ENCODE measurements around the gene MTHFD1.

The MTHFD1 gene

DNA sequence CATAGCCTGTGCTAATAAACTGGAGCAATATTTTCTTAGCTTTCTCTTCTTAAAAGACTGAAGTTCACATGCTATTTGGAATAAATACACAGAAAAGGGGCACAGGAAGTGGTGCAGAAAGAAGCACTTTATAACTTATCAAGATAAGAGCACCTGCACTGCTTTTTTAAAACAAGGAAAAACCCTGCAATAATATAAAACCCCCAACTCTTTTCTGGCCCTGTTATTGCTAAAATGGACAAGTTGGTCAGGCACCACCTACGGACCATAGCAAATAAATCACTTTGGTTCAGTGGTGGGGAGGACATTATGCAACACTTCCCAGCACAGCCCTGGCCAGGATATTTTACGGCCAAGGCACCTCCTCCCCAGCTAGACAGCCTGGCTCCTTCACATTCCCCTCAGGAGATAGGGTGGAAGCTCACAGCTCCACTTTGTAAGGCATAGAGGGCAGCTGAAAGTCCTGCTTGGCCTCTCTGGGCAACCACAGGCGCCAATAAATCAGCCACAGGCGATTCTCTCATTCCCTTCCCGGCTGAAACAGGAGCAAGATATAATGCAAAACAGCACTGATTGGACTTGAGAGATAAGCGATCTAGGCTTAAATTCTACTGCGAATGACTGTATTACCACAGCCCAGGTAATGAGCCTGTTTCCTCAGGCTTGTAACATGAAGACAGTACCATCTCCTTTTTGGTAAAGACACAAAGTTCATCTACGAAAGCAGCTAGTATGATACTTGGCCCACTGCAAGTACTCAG is 113.4 kb downstream of the MTHFD1 start:
- peak; percentile 48 for DNase-seq

DNA sequence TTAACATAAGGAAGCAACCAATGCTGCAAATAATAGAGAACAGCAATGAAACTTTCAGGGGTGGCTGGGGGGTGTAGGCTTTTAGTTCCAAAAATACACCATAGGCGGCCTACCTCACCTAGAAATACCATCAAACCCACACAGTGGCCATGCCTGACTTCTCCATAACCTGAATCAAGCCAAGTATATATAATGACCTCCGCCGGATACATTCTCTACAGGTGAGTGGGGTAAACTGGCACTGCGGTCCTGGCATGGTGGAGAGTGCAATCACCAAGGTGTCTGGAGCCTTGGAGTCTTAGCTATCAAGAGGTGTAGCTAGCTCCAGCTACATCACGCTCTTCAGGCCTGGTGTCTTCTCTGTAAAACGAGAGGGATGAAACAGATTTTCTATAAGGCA is 114.3 kb downstream of the MTHFD1 start:
- peak; percentile 22 for DNase-seq

DNA sequence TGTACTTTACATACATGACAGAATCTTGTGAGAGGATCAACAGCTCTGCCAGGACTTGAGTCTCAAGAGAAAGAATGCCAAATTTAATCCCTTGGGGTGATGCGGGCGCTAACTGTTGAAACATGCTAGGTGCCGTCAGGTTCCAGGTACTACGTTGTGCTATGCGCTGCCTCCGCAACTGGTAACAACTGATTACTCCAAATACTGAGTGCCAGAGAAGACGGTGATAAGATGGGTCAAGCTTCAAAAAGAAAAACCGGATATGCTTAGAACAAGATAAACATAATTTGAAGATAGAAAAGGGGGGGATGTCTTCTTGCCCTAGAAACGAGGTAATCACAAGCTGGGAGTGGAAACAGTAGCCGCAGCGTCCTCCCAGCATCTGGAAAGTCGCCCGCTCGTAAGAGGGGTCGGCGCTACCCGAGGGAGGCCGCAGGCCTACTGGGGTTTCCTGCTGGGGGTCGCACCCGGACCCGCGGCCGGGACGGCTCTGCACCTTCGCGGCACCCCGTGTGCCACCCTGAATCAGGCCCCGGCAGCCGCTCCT is 114.8 kb downstream of the MTHFD1 start:
- DNase-seq: peak; percentile 30

DNA sequence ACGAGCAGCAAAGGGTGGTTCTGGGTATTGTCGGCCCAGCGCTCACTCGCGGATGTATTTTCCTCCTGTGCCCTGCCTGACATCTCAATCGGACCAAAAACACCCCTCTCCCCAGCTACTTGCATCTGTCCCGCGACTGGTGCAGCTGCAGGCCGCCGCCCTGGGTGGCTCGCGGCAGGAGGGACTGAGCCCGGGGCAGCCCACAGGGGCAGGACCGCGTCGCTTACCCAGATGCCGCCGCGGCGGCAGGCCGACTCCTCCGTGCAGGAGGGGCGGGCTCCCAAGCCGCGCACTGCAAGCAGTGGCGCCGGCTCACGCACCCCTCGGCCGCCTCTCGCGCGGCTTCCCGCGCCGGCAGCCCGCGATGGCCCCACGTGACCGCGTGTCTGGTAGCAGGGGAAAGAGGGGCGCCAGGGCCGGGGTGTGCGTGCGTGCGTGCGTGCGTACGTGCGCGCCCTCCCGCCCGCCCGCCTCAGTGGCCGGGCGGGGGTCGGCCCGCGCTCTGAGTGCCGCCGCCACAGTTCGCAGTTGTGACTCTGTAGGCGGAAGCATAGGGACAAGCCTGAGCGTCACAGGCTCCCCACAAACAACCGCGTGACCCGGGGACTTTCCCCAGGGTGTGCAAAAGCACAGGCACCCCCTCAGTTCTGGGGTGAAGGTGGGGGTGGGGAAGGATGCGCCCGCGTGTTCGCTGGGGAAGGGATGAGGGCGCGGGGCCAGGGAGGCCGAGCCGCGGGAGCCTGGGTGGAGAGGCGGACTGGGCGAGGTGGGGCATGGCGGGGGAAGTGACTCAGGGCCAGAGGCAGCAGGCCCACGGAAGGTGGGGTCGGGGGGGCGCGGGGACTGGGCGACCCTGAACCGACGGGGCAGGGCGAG is 115.5 kb downstream of the MTHFD1 start, which contains the start of gene ZBTB25:
ZBTB25 (minus strand) TSS at position 405 of the 876 bp plus-strand sequence. CDS start 13,305 bp downstream, outside the sequence.
- peak; percentile 98 for DNase-seq

DNA sequence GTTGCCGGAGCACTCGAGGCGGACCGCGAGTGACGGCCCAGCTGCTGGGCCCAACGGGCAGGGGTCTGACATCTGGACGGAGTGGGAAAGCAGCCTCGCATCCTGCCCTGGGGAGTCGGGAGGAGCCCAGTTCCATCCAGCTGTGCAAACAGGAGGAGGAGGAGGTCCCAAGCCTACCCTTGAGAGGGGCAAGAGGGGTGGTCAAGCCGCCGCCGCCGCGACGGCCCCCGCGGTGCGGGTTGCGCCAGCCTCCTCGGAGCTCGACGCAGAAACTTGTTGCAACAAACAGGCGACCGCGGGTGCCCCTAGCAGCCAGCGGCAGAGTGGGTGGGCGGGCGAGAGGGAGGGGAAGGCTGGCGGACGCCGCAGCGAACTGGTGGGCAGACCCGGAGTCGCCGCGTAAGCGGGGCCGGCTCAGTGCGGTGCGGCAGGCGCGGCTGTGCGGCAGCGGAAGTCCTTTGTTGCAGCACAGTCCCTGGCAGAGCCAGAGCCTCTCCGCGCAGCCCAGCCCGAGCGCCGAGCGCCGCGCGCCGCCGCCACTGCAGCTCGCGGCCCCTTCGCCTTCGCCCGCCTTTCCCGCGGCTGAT is 116.2 kb downstream of the MTHFD1 start, which contains the start of gene ZBTB1:
ZBTB1 (plus strand) TSS at position 461 of the 587 bp plus-strand sequence. CDS start 16,735 bp downstream, outside the sequence.
- peak; percentile 85 for DNase-seq

DNA sequence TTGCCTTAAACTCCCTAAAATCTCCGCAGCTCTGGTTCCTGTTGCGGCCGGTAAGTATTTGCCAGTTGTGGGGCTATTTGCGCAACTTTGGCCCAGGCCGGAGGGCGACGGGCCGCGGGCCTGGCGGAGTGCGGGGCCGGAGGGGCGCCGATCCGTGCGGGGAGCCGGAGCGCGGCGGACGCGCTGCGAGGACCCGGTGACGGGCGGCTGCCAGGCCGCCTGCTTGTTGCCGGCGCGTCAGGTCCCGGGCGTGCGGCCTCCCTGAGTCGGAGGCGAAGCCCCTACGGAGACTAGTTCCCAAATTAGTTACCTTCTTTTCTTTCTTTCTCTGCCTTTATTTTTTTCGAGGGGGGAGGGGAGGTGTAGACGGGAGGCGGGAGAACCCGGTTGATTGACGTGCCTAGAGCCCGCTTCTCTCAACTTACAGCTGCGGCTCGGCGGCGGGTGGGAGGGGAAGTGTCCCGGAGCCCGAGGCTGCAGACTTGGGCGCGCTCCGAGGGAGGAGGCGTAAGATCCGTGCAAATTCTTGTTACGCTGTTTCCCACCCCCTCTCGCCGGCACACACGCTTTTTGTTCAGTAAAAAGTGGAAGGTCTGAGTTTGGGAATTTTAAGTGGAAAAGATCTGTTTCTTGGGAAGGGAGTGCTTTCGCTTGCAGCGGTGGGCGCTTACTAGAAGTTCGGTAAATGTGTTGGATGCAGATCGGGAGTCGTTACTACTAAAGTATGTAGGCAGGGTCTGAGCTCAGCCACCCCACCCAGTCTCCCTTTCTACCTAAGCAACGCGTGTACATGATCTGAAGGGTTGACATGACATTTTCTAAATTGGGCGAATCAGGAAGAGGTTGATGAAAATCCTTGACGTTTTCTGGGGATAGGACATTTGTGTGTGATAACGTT is 117.0 kb downstream of the MTHFD1 start:
- peak; percentile 87 for DNase-seq

DNA sequence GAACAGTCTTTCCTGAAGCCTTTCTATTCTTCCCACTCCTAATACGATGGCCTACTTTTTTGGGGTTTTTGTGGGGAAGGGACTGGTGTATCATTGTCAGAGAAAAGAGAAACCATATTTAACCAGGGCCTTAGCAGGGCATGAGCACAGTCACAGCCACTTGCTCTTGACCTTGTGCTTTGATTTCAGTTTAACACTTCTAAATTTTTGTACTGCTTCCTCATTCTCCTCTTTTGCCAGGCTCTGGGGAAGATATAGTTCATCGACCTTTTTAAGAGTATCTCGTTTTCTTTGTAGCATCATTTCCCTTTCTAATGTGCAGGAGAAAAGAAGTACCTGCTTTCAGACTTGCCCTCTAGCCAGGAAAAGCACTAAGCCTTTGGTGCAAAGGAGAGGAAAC is 118.6 kb downstream of the MTHFD1 start:
- peak; percentile 18 for DNase-seq

DNA sequence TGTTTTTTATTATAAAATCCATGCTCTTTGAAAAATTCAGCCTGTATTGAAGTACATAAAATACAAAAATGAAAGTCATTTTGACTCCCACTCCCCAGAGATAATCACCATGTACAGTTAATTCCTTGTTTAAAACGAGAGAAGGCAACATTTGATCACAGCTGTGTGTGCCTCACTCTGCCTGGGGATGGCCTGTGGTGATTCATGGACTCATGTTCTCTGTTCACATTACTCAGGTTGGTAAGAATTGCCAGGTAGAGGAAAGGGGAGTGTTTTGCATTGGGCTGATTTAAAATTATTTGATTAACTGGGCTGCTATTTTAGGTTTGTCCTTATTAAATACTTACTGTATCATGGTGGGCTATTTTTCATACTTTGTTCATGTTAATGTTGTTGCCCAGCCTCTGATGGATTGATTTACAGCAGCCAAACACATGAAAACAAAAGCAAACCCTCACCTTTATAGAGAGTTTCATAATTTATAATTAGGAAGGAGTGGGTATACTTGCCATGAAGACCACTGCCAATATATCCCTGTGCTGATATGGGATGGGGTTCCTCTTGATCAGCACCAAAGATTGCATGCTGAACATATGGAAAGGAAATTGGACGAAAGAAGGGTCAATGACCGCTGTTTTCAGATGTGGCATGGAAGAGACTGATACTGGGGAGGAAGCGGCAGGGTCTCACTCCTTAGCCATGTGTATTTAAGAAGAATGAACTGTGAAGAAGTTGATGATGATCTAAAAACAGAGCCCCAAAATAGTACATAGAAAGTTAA is 119.4 kb downstream of the MTHFD1 start:
- peak; percentile 58 for DNase-seq

DNA sequence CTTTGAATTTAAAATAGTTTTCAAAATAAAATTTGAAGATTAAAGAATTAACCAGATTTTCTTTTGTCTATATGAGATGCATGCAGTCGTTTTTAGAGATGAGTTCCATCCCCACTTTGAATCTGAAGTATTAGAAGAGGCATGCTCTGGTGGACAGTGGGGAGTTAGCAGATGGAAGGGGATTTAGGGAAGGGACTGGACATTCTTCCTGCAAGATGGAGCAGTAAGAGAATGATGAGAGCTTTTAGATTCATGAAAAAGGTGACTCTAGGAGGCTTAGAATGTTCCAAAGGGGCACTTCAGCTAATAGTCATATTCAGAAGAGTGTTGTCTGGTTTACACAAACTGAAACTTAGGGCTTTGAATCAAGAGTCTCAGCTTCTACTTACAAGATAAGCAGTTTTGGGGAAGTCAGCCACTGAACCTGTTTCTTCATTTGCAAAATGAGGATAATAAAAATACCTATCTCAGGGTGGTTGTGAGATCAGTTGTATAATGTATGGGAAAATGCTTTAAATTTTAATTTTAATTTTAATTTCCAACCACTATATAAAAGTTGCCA is 120.1 kb downstream of the MTHFD1 start:
- DNase-seq: peak; percentile 13

DNA sequence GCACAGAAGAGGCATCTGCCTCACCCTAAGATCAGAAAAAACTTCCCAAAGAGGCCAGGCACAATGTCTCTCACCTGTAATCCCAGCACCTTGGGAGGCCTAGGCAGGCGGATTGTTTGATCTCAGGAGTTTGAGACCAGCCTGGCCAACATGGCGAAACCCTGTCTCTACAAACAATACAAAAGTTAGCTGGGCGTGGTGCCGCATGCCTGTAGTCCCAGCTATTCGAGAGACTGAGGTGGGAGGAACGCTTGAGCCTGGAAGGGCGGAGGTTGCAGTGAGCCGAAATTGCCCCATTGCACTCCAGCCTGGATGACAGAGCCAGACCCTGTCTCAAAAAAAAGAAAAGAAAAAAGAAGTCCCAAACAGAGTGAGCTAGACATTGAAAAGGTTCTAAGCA is 120.9 kb downstream of the MTHFD1 start:
- no peak for DNase-seq
